ENCODE measurements around the gene NAV1. TPM values are rescaled to one million over a fixed set of nuclear protein-coding genes. Genes with fewer than 3 reads are reported as not detected.
A peak's percentile ranks its signal among the peaks of the same experiment; 100 is the strongest.

NAV1 gene
- polyA plus RNA-seq, 2 of the 4 experiments (the other 2 are of a cell fraction) = 3.7 to 8.4 TPM

DNA sequence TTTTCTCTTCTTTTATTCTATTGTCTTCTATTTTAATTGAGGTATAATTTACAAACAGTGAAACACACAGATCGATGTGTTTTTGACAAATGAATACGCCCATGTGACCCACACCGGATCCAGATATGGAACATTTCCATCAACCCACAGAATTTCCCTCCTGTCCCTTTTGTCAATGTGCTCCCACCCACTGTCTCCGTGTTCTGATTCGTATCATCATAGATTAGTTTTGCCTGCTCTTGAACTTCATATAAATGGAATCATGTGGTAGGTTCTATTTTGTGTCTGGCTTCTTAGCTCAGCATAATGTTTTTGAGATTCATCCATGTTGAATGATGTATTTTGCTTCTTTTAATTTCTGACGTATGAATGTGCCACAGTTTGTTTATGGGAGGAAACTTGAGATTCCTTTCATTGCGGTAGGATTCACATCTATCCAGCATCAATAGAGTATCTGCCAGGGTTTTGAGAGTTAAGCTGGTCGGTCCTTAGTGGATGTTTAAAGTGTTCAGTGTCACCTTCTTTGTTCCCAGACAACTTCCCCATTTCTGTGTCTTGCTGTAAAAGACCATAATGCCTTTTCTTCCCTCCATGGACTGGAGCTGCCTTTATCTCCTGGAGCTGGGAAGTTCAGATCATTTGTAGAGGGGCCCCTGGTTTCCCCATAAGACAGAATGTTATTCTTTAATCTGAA lies 14.7 kb downstream of the NAV1 start:
- no peaks in the 10 kb centered on the region for H3K9me3 ChIP-seq
- POLR2A ChIA-PET = no interaction called here
- peak overlapping the region in 1 of 2 experiments; percentile 86; a peak in 3 of 6 replicates for H3K27ac ChIP-seq
- TF ChIP-seq BHLHE40 (IDR thresholded peaks at IDR 0.05; ENCODE audit: low read depth, low read length) (no peak), FOXS1 (CRISPR knock-in tag; IDR thresholded peaks at IDR 0.05) (no peak), HEYL (CRISPR knock-in tag; IDR thresholded peaks at IDR 0.05) (no peak), CHD4 (IDR thresholded peaks at IDR 0.05; ENCODE audit: borderline replicate concordance) (no peak), ESRRA (IDR thresholded peaks at IDR 0.05; ENCODE audit: borderline replicate concordance, low read length) (no peak), RCOR1 (IDR thresholded peaks at IDR 0.05; ENCODE audit: low read depth, low read length) (no peak), ZSCAN20 (CRISPR knock-in tag; IDR thresholded peaks at IDR 0.05) (no peak), RARB (CRISPR knock-in tag; IDR thresholded peaks at IDR 0.05) (no peak), FOSL2 (IDR thresholded peaks at IDR 0.05) (no peak), FOSL2 (CRISPR knock-in tag; IDR thresholded peaks at IDR 0.05) (no peak), FOSB (CRISPR knock-in tag; IDR thresholded peaks at IDR 0.05) (no peak), CHD2 (IDR thresholded peaks at IDR 0.05; ENCODE audit: low read length, partially characterized antibody) (no peak)
- TF ChIP-seq, protein P1, sequence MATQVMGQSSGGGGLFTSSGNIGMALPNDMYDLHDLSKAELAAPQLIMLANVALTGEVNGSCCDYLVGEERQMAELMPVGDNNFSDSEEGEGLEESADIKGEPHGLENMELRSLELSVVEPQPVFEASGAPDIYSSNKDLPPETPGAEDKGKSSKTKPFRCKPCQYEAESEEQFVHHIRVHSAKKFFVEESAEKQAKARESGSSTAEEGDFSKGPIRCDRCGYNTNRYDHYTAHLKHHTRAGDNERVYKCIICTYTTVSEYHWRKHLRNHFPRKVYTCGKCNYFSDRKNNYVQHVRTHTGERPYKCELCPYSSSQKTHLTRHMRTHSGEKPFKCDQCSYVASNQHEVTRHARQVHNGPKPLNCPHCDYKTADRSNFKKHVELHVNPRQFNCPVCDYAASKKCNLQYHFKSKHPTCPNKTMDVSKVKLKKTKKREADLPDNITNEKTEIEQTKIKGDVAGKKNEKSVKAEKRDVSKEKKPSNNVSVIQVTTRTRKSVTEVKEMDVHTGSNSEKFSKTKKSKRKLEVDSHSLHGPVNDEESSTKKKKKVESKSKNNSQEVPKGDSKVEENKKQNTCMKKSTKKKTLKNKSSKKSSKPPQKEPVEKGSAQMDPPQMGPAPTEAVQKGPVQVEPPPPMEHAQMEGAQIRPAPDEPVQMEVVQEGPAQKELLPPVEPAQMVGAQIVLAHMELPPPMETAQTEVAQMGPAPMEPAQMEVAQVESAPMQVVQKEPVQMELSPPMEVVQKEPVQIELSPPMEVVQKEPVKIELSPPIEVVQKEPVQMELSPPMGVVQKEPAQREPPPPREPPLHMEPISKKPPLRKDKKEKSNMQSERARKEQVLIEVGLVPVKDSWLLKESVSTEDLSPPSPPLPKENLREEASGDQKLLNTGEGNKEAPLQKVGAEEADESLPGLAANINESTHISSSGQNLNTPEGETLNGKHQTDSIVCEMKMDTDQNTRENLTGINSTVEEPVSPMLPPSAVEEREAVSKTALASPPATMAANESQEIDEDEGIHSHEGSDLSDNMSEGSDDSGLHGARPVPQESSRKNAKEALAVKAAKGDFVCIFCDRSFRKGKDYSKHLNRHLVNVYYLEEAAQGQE (IDR thresholded peaks at IDR 0.05) = no peak
- no peak overlapping the region for H3K4me3 ChIP-seq
- no peak overlapping the region for H3K4me2 ChIP-seq
- H3K4me1 ChIP-seq = peaks cover 11% of the 10 kb centered on the region
- WGBS (ENCODE audit: missing lambda C conversion rate) = 93% methylated on average over 8 of the region's 8 CpGs
- FAIRE-seq (no peak), DNase-seq (ENCODE audit: low read depth in 1 of 2, low spot score in 1 of 2) (no peak), ATAC-seq (no peak)
- CTCF ChIA-PET = interaction anchor here (0.6 to 1.8 kb wide), 3 partner anchors 72 to 160 kb away, joined by 3 to 15 read pairs (median 5); no protein-coding TSS in a partner anchor

GRCh38 chr1:201554190-201554600 lies 15.3 kb downstream of the NAV1 start:
- no peaks in the 10 kb centered on the region for H3K9me3 ChIP-seq
- POLR2A ChIA-PET = no interaction called here
- peaks cover 11% of the 10 kb centered on the region for H3K4me1 ChIP-seq
- no peak for TF ChIP-seq RFX5 (IDR thresholded peaks at IDR 0.05)
- no peak for TF ChIP-seq CBX2 (IDR thresholded peaks at IDR 0.05; ENCODE audit: borderline replicate concordance, low read depth)
- TF ChIP-seq NFE2L2 (conservative IDR thresholded peaks at IDR 0.05; ENCODE audit: low read length) = no peak
- TF ChIP-seq, protein P1 (IDR thresholded peaks at IDR 0.05) = no peak
- TF ChIP-seq NPAS2 (CRISPR knock-in tag; IDR thresholded peaks at IDR 0.05; ENCODE audit: borderline replicate concordance) = no peak
- no peak for TF ChIP-seq CHD4 (IDR thresholded peaks at IDR 0.05; ENCODE audit: borderline replicate concordance)
- TF ChIP-seq ELK1 (IDR thresholded peaks at IDR 0.05; ENCODE audit: low read depth, low read length) = no peak
- no peak for TF ChIP-seq SREBF2 (IDR thresholded peaks at IDR 0.05)
- no peak for TF ChIP-seq FOSL2 (IDR thresholded peaks at IDR 0.05)
- TF ChIP-seq FOSL2 (CRISPR knock-in tag; IDR thresholded peaks at IDR 0.05) = no peak
- TF ChIP-seq TFCP2L1 (CRISPR knock-in tag; IDR thresholded peaks at IDR 0.05) = no peak
- whole genome bisulfite sequencing (ENCODE audit: missing lambda C conversion rate) = 75% methylated on average over 10 of the region's 10 CpGs
- H3K4me3 ChIP-seq = no peak overlapping the region
- H3K27ac ChIP-seq = no peak overlapping the region
- ATAC-seq (no peak), DNase-seq (ENCODE audit: low read depth in 1 of 2, low spot score in 1 of 2) (no peak), FAIRE-seq (no peak)
- CTCF ChIA-PET = interaction anchor here (1.5 to 1.8 kb wide), 2 partner anchors 72 to 150 kb away, joined by 5 to 15 read pairs; no protein-coding TSS in a partner anchor
- no peak overlapping the region for H3K4me2 ChIP-seq
